Amygdala (tissue), 56 donors: ENCODE data around the gene AKAP8.
"Not testable (repeated sequence)": the region's sequence is repeated elsewhere in the genome, so short reads cannot be mapped to it uniquely, and the experiment has no call there.

ENCODE experiments used
- DNase-seq, 56 donors: peaks; one replicate each; lab custom pipeline; 2025; lab: John Stamatoyannopoulos, UW

Gene AKAP8

DNA sequence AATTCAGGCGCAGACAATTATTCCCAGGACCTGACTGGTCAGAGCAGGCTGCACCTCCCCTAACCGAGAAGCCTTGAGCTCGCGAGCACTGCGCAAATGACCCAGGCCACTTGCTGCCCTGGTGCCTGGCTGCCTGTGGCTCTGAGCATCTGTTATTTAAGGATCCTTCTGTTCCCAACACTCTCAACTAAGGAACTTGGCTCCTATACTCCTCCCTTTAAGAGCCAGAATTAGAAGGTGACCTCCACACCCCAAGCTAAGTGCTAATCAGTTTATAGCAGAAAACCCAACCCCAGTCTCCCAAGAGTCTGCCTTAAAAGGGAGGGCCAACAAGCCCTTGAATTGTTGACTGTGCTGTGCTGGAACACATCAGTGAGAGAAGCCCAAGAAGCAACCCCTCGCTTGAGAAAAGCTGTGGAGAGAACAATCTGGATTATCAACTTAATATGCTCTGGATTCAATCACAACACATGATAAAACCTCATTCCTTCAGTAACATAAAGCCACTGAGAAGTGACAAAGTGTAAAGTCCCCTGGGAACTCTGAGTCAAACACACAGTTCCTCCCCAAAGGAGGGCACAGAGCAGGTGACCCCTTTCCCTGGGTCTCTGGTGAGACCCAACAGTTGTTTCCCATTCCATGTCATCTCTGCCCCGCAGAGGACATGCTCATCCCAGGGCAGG lies 24.7 kb upstream of the AKAP8 start:
- no peak for DNase-seq

DNA sequence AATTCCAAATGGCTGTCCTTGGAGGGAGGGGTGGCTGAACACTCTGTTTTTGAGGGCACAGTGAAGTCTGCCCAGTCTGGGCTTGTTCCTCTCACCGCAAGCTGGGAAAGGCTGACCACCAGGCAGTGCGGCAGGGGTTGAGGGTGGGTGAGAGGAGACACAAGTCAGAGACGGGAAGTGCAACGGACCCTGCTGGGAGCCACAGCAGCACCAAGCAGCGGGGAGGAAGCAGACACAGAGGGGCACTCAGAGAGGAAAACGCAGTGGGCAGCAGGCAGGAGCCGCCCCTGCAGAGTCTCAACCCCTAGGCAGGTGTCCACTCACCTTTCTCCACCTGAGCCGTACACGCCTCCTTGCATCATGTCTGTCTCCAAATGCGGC lies 23.6 kb upstream of the AKAP8 start:
- DNase-seq = no peak

DNA sequence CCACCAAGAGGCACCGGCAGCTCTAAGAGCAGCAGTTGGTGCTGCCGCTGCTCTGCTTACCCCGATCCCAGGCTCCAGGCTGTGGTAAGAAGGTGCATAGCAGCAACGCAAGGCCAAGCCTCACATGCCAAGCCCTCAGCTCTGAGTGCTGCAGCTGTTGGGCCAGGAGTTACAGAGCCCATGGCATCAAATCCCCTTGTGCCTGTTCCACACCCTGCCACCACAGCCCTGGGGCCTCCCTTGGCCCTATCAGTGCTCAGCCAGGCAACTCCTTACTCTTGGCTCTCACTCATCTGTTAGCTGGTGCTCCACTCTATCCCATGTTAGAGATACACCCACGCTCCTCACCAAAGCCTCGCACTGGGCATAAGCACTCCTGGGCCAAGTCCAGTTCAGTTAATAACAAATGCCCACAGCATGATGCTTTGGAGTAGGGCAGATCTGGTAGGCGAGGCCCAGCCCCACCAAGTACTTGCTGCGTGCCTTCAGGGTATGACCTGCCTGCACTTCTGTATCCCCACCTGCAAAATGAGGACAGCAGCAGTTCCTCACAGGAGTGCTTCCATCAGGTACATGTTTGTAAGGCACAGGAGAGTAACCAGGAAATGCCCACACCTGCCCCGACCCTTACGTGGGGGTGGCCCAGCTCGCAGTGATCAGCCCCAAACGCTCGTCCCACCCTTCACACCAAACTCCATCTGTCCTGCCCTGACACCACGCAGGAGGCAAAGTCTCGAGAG lies 23.0 kb upstream of the AKAP8 start:
- DNase-seq = no peak

DNA sequence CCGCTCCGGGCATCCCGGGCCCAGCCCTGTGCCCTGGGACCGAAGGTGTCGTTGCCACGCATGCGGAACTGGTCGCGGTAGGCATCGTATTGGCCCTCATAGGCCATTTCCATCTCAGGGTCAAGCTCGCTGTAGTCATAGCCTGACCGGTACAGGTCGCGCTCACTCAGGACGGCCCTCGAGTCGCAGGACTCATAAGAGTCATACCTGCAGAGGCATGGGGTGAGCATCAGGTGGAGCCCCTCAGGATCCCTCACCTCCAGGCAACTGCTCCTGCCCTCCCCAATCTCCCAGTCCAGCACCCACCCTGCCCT lies 21.8 kb upstream of the AKAP8 start:
- no peak for DNase-seq

DNA sequence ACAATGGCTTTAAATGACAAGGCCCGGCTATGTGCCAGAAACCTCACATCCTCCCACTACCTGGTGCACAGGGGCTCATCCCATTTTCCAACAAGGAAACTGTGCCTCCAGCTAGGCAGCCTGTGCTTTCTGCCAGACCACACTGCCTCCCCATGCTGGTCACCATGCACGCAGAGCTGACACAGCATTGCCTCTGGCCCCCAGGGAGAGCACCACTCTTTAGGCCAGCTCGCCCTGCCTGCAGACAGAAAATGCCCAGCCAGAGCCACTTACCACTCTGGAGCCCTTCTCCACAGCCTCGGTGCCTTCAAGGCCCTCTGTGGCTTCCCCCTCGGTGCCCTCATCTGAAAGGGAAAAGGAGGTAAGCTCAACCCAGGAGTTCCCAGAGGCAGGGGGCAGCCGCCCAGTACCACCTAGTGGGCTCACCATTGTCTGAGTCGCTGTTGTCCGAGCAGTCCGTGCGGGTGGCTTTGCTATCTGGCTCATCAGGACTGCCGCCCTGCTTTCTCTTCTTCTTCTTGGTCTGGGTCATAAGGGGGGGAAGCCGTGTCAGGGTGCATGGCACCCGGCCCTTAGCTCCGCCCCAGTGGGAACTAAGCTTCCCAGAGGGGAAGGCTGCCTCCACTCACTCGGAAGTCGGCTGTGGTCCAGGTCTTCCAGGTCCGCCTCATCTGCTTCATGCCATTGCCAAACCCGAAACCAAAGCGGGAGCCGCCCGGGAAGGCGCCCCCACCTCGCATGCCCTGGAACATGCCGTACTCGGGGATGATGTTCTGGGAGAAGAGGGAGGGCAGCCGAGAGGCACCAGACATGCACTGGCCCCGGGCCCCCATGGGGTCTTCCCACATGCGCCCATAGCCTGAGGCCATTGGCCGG lies 21.2 kb upstream of the AKAP8 start:
- no peak for DNase-seq

DNA sequence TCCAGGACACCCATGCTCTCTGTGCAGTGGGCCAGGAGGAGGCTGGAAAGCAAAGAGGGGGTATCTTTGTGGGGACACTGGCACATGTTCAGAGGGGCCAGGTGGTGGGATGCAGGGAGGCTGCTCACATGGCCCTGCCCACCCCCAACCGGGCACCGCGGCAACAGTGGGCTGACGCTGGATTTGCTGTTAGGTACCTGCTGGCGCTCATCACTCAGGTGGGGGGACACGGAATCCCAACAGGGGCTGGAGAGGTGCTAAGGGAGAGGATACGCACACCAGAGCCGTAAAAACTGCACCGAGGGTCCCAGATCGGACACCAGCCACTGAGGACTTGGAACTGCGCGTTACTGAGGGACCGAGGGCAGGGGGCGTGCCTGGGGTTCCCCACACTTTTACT lies 20.0 kb upstream of the AKAP8 start:
- DNase-seq = no peak

DNA sequence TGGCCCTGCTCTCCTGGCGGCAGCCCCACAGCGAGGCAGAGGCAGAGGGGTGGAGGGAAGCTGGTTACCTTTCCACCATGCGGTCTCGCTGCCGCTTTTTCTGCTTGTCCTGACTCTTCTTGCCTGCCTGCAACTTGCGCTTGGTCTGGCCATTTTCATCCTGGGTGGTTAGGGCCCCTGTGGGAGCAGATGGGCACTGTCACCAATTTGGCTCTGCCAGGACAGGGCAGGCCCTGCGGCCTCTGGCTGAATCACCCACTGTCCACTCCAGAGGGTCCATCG lies 19.6 kb upstream of the AKAP8 start:
- no peak for DNase-seq

DNA sequence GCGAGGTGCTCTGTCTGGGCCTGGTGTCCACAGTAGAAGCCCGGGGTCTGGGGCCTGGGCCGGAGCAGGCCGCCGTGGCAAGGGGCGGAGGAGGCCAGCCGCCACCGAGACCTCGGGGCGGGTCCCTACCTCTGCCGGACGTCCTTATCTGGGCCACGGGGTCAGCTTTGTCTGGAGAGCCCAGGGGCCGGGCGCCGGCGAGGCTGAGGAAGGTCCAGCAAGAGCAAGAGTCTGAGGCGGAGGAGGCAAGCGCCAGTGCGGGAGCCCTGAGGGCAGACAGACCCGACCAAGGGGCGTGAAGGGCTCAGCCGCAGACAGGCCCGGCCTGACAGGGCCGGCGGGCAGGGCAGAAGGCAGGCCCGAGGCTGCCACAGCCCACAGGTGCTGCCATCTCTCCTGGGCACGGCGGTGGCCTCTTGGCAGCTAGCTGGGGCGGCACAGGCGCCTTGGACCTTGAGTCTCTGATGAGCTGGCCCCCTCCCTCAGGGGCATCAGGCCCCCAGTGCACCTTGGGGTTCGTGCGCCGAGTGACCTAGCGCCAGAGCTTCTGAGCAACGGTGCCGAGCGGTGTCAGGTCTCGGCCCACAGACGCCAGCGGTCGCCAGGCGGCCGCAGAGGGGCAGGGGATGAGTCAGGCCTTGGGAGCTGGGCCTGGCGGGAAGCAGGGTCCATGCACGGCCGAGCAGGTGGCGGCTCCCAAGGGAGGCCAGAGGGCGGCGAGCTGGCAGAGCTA lies 19.1 kb upstream of the AKAP8 start:
- DNase-seq = no peak

DNA sequence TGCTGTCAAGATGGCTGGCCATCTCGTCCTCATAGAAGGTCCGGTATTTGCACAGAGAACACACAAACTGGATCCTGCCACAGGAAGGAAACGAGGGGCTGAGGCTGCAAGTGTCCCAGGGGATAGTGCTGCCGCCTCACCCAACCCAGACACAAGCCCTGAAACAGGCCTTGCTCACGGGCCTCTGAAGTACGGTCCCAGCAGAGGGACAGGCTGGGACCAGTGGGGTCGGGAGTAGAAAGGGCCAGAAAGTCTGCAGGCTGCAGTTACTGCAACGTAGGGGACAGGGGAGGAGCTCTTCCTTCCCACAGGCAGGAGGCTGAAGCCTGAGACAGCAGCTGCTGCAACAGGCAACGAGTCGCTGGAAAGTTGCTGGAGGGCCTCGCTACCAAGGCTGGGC lies 18.2 kb upstream of the AKAP8 start:
- no peak for DNase-seq

DNA sequence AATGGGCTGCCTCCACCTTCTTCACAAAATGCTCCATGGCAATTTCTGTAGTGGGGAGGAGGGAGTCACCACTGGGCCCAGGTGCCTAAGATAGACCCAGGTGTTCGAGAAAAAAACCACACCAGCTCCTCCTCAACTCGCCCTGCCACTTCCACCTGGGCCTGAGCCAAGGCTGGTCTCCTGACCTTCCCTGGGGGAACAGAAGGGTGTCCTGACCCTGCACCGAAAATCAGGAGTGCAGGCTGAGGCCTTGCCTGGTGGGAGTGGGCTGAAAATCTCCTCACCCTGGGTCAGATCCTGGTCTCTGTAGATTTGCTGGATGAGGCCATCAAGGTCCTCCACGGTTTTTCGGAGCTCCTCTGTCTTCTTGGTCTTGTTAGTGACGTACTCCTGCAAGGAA lies 17.6 kb upstream of the AKAP8 start:
- DNase-seq = no peak

DNA sequence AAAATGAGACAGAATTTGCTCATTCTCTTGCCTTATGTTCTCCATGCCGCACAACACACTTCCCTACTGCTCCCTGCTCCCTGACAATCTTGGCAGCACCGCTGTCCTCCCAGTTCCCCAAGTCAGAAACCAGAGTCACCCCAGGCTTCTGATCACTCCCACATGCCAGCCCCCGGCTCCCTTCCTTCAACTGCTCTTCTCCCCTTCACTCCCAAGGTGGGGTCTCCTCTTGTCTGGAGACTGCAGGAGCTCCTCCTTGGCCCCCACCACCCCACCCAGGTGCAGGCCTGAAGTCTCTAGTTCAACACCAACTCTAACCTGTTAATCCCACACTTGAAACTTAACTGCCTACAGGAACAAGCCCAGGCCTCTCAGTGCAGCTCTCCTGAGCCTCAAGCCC lies 16.8 kb upstream of the AKAP8 start:
- DNase-seq = no peak

DNA sequence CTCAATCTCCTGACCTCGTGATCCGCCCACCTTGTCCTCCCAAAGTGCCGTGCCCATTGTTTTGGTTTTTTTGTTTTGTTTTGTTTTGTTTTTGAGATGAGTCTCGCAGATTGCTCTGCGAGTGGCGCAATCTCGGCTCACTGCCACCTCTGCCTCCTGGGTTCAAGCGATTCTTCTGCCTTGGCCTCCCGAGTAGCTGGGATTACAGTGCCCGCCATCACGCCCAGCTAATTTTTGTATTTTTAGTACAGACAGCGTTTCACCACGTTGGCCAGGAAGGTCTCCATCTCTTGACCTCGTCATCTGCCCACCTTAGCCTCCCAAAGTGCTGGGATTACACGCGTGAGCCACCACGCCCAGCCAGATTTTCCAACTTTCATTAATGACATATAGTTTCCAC lies 15.7 kb upstream of the AKAP8 start:
- DNase-seq = not testable (repeated sequence)

DNA sequence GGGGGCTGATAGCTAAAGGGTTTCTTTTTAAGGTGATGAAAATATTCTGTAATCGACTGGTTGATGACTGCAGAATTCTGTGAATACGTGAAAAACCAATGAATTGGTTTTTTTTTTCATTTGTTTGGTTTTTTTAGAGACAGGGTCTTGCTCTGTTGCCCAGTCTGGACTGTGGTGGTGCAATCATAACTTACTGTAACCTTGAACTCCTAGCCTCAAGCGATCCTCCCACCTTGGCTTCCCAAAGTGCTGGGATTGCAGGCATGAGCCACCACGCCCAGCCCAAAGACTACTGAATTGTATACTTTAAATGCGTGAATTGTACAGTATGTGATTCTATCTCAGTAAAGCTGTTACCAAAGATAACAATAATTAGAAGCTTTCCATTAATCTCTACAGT lies 14.8 kb upstream of the AKAP8 start:
- no peak for DNase-seq

DNA sequence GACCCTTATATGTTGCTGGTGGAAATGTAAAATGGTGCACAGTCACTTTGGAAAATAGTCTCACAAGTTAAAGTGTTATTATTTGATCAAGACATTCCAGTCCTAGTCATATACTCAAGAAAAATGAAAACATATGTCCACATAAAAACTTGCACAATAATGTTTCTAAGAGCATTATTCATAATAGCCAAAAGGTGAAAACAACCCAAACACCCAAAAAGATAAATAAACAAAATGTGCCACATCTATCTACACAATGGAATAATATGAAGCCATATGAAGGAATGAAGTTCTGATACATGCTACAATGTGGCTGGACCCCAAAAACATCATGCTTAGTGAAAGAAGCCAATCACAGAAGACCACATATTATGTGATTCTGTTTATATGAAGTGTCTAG lies 14.4 kb upstream of the AKAP8 start:
- DNase-seq = no peak

DNA sequence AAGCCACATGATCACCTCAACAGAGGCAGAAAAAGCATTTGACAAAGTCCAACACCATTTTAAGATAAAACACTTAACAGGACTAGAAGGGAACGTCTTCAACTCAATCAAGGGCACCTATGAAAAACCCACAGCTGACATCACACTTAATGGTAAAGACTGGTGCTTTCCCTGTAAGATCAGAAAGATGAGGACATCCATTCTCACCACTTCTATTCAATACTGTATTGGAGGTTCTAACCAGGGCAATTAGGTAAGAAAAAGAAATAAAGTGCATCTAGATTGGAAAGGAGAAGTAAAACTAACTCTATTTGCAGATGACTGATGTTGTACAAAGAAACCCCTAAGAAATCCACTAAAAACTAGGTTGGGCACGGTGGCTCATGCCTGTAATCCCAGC lies 11.2 kb upstream of the AKAP8 start:
- no peak for DNase-seq

DNA sequence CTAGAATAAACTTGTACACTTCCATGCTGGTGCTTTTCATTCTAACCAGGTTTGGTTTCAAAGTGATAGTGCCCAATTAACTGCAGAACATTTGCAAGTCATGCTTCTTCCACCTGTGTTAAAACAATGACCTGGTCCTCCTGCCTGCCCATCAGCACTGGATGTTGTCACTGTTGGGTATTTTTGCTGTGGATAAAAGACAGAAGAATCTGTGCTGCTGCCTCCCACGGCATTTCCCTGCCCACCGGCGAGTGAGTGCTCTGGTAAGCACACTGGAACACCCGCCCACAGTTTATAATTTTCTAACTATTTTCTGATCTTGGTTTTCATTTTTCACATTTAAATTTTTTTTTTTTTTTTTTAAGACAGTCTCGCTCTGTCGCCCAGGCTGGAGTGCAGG lies 2.3 kb upstream of the AKAP8 start:
- peak in 10 of 56 donors; percentile 4 to 42 (median 18) for DNase-seq

DNA sequence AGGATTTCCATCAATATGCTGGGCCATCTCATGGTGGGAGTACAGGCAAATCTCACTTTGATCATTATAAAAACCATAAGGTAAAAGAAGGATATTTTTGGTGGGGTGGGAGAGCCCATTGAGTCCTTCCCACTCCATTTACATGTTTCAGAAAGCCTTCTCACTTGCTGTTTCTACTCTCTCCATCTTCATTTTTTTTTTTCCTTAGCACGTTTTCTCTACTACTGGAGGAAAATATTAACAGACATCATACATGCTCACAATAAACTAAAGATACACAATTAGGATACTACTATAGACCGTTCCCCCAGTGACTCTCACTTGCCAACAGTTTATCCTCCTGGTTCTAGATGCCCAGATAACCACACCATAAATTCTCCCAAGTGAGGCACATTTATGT lies 1.8 kb upstream of the AKAP8 start:
- DNase-seq = no peak

DNA sequence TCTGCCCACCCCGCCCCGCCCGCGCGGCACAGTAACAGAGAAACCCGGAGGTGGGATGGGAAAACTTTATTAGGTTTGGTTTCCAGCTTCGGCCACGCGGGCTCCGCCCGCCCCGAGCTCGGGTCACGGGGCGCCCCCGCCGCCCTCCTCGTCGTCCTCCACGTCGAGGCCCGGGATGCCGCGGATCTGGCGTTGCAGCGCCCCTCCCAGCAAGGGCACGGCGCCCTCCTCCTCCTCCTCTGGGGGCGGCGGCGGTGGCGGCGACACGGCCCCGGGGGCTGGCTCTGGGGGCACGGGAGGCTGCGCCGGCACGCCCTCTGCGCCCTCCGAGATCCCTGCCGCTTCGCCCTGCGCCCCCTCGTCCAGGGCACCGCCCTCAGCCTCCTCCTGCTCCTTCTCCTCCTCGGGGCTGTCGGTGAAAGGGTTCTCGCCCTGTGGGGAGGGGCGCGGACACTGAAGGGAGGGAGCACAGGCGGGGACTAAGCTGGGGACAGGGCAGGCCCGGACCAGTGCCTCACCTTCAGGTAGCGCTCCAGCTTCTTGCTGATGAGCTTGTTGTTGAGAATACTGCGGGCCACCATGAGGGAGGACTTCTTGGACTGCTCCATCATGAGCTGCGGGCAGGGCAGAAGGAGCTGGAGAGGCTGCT lies 536 bp upstream of the AKAP8 start:
- peak in 1 of 56 donors; percentile 48 for DNase-seq

DNA sequence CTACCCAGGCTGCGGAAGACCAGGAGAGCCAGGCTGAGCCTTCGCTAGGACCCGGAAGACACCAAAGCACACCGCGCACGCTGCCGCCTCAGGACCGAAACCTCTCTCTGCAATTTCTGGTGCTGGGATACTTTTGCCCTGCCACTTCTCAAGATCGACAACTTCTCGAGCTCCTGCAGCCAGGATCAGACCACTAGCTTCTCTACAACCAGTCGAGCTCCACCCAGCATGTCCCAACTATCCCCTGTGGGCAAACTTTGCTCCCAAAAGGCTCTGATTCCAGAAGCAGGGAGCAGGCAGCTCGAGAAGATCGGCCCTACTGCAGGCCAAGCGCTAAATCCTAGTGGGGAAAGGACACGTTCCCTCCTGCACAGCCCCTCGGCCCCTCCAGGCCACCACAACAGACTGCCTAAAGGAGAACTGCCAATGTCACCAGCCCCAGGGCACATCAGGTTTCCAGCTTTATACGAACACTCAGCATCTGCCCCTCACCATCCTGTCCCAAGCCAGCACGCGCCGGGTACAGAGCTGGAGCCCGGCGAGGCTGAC lies 979 bp downstream of the AKAP8 start:
- peak in 13 of 56 donors; percentile 14 to 42 (median 25) for DNase-seq

DNA sequence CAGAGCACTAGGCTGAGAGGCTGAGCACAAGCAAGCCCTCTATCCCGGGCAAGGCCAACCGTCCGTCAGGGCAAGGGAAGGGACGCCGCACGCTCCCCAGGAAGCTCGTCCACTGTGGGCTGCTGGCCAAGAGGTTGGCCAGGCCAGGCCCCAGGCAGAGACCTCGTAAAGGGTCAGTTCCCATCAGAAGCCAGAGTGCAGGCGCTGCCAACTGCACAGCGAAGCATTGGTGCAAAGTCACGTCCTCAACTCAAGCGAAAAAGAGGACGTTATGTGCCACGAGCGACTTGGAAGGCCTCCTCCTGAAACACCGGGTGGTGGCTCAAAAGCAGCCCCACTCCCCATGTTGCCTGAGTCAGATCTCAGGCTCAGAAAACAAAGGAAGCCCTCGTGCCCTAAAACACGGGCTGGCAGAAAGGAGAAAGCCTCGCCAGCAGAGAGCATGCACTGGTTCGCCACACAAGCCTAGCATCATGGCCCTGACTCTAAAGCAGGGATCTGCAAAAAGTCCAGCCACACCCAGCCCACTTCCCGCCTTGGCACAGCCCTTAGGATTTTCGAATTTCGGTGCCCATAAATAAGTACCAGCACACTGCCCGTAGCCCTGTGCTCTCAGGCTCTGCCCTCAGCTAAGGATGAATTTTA lies 4.7 kb downstream of the AKAP8 start:
- peak in 2 of 56 donors; percentile 5 to 21 for DNase-seq
